Myocyte (in vitro differentiated cells): ENCODE data around the gene CCDC85C. TPM values are rescaled to one million over a fixed set of nuclear protein-coding genes. Genes with fewer than 3 reads are reported as not detected.

Source experiments
- DNase-seq: peaks from one replicate; pipeline ENCODE4 v3.0.0-alpha.2; 2012; ENCODE audit warnings: low read depth
- total RNA-seq: library from RNA; depleted of rRNA; stranded (reverse); fragments of >200 nt; gene quantifications from 2 replicates; pipeline ENCODE4 v1.2.3, GENCODE V29; 2014

Gene CCDC85C
- total RNA-seq, 1 donor from 2014 or later = 3.2 TPM

DNA sequence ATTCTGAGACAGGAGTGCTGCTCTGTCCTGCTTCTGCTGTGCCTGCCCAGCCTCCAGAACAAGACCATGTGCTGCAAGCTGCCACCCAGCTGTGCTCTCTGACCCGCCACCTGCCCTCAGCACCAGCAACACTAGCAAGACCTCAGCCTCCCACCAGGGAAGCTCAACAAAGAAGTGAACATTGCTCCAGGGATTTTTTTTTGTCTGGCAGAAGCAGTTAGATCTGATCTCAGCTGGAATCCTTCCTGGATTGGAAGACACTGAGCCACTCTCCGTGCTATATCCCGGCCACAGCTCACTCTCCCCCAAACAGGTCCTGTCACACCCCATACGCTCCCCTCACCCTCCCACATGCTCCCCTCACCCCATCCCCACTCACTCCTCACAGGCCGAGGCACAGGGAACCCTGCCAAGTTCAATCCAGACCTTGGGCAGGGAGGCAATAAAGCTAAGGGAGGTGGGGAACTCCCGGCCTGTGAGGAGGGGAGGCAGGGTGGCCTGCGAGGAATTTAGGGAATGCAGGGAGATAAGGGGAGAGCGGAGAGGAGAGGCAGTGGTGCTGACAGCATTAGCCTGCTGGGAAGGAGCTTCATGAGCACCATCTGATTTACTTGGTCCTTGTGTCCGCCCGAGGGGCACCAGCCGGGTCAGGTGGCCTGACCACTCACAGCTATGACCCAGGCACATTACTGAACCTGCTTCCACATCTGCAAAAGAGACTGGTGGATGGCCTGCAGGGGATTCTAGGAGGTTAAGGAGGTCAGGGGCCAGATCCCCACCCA lies 29.7 kb downstream of the CCDC85C start:
- peak; percentile 58 for DNase-seq

DNA sequence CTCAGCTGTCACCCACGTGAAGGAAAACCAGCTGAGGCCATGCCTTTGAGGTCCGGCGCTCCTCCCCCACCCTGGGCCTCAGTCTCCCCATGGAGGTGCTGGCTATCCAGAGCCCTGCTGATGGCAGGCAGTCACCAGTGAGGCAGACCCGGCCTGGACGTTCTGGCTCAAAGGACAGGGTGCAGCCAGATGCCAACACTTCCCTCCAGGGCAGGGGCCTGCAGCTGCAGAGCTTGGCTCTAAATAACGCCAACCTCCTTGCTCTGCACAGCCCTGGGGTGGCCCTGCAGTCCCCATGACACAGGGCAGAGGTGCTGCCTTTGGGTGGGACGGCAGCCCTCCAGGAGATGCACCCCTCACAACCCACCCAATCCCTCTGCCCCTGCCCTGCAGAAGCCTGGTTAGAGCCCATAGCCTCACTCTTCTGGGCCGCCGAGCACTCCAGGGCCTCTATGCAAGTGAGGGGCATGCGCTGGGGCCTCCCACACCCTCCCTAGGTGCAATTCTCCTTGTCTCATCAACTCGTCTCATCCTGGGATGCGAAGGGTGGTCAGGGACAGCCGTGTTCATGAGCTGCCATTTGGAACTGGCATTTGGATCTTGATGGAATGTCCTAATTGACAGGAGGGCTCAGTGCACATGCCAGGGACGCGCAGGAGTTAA lies 30.4 kb downstream of the CCDC85C start:
- no peak for DNase-seq

GRCh38 chr14:99573000-99573330 lies 31.0 kb downstream of the CCDC85C start:
- DNase-seq = no peak

DNA sequence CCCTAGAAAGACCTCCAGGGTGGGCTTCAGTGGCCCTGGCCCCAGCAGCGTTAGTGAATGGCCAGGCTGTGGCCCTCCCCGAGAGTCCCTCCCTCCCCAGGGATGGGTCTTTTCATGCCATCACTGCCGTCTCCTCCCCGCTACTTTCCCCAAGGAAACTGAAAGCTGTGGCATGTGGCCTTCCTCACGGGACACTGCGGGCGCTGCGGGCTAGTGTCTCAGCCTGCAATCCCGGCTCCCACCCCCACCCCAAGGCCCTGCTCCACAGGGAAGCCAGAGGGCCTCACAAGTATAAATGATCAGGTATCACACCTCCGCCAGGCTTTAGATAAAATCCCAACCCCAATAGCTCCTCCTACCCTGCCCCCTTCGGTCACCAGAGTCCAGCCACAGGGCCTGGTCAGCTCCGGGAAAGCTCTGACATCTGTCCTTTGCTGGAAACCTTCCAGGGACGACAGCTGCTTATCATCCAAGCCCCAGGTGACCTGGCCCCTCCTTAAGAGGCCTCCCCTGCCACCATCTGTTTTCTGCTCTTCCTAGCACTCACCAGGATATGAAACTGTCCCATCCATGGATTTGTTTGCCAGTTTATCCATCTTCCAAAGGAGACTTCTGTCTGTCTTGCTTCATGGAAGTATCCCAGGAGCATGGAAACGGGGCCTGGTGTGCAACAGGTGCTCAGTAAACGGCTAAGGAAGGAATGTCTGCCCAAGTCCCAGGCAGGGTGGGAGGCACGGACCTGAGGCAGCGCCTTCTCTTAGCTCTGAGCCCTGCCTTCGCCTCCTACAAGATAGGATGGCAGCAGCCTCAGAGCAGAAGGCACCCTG lies 31.6 kb downstream of the CCDC85C start:
- peak; percentile 93 for DNase-seq

DNA sequence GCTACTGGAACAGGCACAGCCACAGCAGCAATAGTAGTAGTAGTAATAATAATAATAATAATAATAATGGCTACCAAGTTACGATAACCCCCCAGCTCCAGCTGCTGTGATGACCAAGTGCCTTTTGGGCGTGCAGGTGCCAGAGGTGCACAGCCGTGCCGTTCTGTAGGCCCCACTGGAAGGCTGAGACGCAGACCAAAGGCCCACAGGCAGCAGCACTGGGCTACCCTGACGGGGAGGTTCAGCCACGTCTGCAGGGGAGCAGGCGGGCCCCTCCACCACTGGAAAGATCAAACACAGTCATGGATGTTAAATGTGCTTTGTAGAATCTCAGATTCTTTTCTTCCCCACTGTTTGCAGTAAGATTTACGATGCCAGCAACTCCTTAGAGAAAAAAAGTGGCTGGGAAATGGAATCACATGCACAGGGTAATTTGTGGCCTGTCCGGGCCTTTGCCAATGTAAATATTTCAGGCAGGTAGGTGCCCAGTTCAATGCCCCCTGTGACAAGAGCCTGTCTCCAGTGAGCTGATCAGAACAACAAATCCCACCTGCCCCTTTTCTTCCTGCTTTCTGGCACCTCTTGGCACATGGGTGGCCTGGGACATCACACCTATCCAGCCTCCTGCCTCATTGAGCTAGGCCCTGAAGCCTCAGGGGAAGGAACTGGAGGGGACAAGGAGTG lies 32.6 kb downstream of the CCDC85C start:
- no peak for DNase-seq

DNA sequence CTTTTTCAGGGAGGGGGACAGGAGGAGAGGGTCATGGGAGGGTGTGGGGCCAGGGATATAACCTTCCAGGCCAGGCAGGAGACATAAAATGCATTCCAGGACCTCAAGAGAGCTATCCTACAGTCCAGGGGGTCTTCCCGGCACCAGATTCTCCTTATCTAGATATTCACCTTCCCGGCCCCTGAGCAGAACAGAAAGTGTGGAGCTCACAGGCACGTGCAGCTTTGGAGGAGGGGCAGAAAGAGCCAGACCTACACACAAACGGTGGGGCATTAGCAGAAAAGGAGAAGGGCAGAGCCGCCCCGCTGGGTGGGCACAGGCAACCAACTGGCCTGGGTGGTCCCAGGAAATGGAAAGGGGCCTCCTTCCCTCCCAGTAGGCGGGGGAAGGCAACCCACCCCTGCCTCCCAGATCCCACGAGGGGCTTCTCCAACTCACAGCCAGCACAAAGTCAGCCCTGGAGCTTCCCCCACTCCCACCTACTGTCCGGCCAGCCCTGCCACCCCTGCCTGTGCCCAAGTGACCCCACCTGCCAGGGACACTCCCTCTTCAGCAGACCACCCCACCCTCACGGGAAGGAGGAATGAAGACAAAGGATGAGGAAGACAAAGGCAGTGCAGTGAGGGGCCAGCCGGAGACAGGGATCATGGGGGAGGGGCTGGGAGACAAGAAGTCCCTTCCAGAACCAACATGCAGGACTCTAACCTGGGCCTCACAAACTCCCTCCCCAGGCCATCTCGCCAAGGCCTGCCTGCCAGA lies 33.3 kb downstream of the CCDC85C start:
- DNase-seq = no peak

DNA sequence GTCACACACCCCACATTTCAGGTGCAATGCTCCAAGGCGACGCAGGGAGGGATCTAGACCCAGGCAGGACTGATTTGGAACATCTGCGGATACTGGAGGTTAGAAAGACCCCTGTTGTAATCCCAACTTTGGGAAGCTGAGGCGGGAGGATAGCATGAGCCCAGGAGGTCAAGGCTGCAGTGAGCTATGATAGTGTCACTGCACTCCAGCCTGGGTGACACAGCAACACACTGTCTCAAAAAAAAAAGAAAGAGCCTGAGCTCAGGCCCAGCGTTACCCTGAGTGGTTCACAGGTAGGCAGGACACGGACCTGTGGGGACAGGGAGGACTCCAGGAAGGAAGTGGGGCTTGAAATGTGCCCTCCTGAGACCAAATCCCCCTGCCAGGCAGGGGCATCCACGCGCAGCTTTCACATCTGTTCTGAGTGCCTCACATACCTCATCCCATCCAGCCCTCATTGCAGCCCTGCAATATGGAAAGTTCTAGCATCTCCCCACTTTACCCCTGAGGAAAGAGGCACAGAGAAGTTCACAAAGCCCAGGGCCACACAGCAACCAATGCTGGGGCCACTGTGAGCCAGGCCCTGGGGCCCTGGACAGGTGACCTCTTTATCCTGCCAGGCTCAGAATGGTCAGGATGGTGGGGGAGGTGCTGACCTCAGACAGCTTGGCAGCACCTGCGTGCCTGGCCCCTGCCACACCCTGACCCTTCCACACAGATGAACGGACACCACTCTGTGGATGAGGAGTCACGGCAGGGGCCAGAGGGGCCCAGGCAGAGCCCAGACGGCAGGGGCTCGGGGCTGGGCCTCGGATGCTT lies 34.1 kb downstream of the CCDC85C start:
- DNase-seq = no peak

GRCh38 chr14:99568567-99569560 lies 35.1 kb downstream of the CCDC85C start:
- DNase-seq = peak; percentile 34

DNA sequence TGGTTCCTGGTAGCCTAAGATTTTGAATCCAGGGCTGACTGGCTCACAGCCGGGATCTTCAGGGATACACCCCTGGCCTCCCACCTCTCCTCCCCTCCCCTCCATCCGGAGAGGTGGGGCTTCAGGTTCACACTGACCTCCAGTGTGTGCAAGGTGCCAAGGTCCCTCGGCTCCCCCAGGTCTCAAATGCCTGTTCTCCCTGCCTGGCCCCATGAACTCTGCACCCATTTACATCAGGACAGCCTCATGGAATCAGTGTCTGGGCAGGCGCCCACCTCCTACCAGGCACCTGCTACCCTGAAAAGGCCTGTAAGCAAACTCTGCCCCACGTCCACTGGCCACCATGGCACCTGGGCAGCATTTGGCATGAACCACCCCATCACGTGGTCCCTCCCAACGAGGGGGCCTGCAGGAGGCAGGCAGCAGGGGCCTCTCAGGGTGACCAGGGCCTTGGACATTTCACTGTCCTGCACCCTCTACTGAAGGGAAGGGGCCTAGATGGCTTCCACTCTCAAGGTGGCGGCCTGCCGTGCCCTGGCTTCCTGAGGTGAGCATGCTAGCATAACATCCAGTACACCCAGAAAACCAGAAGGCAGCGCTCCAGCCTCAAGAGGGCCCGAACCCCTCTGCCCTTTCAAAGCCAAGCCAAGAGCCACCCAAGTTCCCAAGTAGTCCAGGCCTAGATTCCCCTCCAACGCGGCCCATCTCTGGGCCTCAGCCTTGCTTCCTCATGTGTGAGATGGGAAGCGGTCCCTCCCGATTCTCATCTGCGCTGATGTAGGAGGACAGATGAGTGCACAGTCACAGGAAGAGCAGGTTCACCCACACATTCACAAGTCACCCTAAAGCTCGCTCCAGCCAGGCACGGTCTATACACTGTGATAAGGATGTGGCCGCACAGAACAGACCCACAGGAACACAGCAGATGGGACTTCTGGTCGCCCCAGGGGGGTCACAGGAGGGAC lies 37.3 kb downstream of the CCDC85C start:
- DNase-seq = no peak

GRCh38 chr14:99566009-99566389 lies 38.0 kb downstream of the CCDC85C start:
- no peak for DNase-seq

DNA sequence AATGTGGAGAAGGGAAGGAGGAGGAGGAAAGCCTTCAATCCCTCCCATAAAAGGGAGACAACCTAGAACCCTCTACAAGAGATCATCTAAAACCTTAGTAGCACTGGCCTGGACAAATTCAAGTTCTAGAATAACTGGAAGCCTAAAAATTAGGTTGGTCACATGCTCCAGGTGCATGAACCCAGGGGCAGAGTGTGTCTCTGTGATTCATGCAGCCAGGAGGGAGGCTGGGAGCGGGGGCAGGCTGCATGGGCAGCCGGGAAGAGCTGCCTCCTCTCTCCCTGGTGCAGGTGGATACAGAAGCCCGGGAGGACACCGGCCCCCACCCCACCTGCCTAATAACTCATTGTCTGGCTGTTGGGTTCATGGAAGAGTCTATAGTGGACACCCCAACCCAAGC lies 38.6 kb downstream of the CCDC85C start:
- DNase-seq = no peak

GRCh38 chr14:99564926-99565259 lies 39.1 kb downstream of the CCDC85C start:
- no peak for DNase-seq

- peak; percentile 41 for DNase-seq
Measured at GRCh38 chr14:99564256-99564925, 39.6 kb downstream of the CCDC85C start.

DNA sequence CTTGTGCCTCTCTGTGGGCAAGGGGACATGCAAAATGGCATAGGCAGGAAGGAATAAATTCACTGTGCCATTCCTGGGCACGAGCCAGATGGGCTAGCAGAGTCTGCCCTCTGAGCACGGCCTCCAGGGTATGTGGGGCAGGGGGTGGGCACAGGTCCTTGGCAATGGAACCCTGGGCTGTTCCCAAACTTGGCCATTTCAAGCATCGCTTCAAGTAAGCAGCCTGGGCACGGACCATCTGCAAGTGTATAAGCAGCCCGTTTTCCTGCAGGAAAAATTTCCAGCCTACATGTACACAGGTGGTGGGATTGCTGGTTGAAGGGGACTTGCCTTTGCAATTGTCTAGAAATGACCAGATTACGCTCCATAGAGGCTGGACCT lies 40.3 kb downstream of the CCDC85C start:
- DNase-seq = no peak

GRCh38 chr14:99562856-99563748 lies 40.9 kb downstream of the CCDC85C start:
- DNase-seq = peak; percentile 59

DNA sequence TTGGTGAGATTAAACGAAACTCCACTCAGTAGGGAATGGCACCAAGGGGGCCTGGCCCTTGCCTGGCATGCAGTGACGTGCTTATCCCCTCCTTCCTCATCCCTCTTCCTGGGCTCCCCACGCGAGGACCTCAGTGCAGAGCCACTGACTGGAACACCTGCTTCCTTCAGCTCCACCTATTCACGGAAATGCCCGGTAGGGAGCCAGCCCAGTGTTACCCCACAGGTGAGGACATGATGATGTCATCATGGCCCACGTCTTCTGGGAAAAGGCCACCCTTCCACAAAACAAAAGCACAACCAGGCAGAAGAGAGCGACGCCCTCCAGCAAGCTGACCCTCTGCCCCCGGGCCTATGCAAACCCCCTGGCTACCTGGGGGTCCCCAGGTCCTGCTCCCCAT lies 42.1 kb downstream of the CCDC85C start:
- DNase-seq = no peak
